HG02852 (cell line): ENCODE results near the gene FARP2.

ENCODE experiments used
- ATAC-seq: cut with Tn5 transposase; IDR thresholded peaks from one replicate; pipeline ENCODE4 v1.9.1; 2021; ENCODE audit warnings: mild to moderate bottlenecking, moderate library complexity; ENCODE audit not compliant: unreplicated experiment

Gene FARP2

GRCh38 chr2:241482126-241482955 lies 126.3 kb downstream of the FARP2 start:
- no peak for ATAC-seq

- ATAC-seq = no peak
Observed at GRCh38 chr2:241483305-241483704, 127.2 kb downstream of the FARP2 start.

- no peak for ATAC-seq
Observed at GRCh38 chr2:241485172-241485911, 129.3 kb downstream of the FARP2 start.

- ATAC-seq = no peak
Observed at GRCh38 chr2:241489088-241489487, 133.0 kb downstream of the FARP2 start.

GRCh38 chr2:241489733-241490680 lies 133.9 kb downstream of the FARP2 start:
- no peak for ATAC-seq

GRCh38 chr2:241490825-241491506 lies 134.9 kb downstream of the FARP2 start:
- ATAC-seq = no peak

GRCh38 chr2:241491549-241492173 lies 135.6 kb downstream of the FARP2 start:
- no peak for ATAC-seq

- no peak for ATAC-seq
Observed at GRCh38 chr2:241492174-241492565, 136.1 kb downstream of the FARP2 start.

GRCh38 chr2:241493092-241493491 lies 137.0 kb downstream of the FARP2 start:
- no peak for ATAC-seq

GRCh38 chr2:241494311-241494908 lies 138.3 kb downstream of the FARP2 start:
- ATAC-seq = no peak

GRCh38 chr2:241495172-241496002 lies 139.3 kb downstream of the FARP2 start:
- ATAC-seq = no peak

- no peak for ATAC-seq
Observed at GRCh38 chr2:241496003-241496707, 140.1 kb downstream of the FARP2 start.

GRCh38 chr2:241496904-241497877 lies 141.1 kb downstream of the FARP2 start:
- ATAC-seq = no peak

- no peak for ATAC-seq
Observed at GRCh38 chr2:241498115-241499070, 142.3 kb downstream of the FARP2 start.

GRCh38 chr2:241499146-241499965 lies 143.3 kb downstream of the FARP2 start:
- ATAC-seq = no peak
